Neural progenitor cell (in vitro differentiated cells): ENCODE measurements around the gene PPP1R15B. TPM values are rescaled to one million over a fixed set of nuclear protein-coding genes. Genes with fewer than 3 reads are reported as not detected.

Experiments
- DNase-seq: peaks from one replicate; pipeline ENCODE4 v3.0.0-alpha.2; 2016; ENCODE audit warnings: low spot score
- H2AFZ ChIP-seq: fragments of 200-600 bp; sonication (generic); replicated peaks from 2 replicates; pipeline ENCODE4 v1.6.1; 2016; ENCODE audit warnings: antibody characterized with exemption
- H3F3A ChIP-seq: fragments of 200-600 bp; sonication (generic); 2 replicates; pipeline ENCODE4 v1.6.1; 2016; ENCODE audit warnings: antibody characterized with exemption, low read depth
- H3K27ac ChIP-seq: fragments of 200-600 bp; sonication (generic); 2 replicates; pipeline ENCODE4 v1.5.1; 2016; ENCODE audit warnings: mild to moderate bottlenecking
- H3K27me3 ChIP-seq: fragments of 200-600 bp; sonication (generic); 2 replicates; pipeline ENCODE4 v1.6.1; 2016; ENCODE audit warnings: mild to moderate bottlenecking, moderate library complexity
- H3K36me3 ChIP-seq: fragments of 200-600 bp; sonication (generic); 2 replicates; pipeline ENCODE4 v1.5.1; 2016
- H3K4me1 ChIP-seq: fragments of 200-600 bp; sonication (generic); 2 replicates; pipeline ENCODE4 v1.6.1; 2016; ENCODE audit warnings: mixed run types
- H3K4me2 ChIP-seq: fragments of 200-600 bp; sonication (generic); 2 replicates; pipeline ENCODE4 v1.6.1; 2016
- H3K4me3 ChIP-seq: fragments of 200-600 bp; sonication (generic); 2 replicates; pipeline ENCODE4 v1.5.1; 2016
- H3K79me2 ChIP-seq: fragments of 200-600 bp; sonication (generic); 2 replicates; pipeline ENCODE4 v1.6.1; 2016; ENCODE audit warnings: low read depth
- H3K9ac ChIP-seq: fragments of 200-600 bp; sonication (generic); 2 replicates; pipeline ENCODE4 v1.6.1; 2016
- H3K9me3 ChIP-seq: fragments of 200-600 bp; sonication (generic); 2 replicates; pipeline ENCODE4 v1.5.1; 2016; ENCODE audit warnings: low read depth
- H4K20me1 ChIP-seq: fragments of 200-600 bp; sonication (generic); 2 replicates; pipeline ENCODE4 v1.6.1; 2016; ENCODE audit warnings: low read depth
- H3K27ac Mint-ChIP-seq: 3 replicates; pipeline ENCODE4 v1.8.0; 2021; ENCODE audit warnings: mixed read lengths
- H3K27me3 Mint-ChIP-seq: 2 replicates; pipeline ENCODE4 v1.8.0; 2022; ENCODE audit warnings: low read depth, mild to moderate bottlenecking, inconsistent platforms, moderate library complexity, mixed read lengths; ENCODE audit not compliant: insufficient read depth
- H3K36me3 Mint-ChIP-seq: 3 replicates; pipeline ENCODE4 v1.8.0; 2021; ENCODE audit warnings: mixed read lengths
- H3K4me1 Mint-ChIP-seq: 3 replicates; pipeline ENCODE4 v1.8.0; 2021; ENCODE audit warnings: mixed read lengths
- H3K4me3 Mint-ChIP-seq: 3 replicates; pipeline ENCODE4 v1.8.0; 2021; ENCODE audit warnings: mild to moderate bottlenecking, moderate library complexity, mixed read lengths
- H3K9me3 Mint-ChIP-seq: 3 replicates; pipeline ENCODE4 v1.8.0; 2020; ENCODE audit warnings: mixed read lengths
- EZH2 ChIP-seq: fragments of 200-600 bp; sonication (generic); IDR thresholded peaks from 2 replicates; pipeline ENCODE4 v1.6.1; 2017; ENCODE audit warnings: antibody characterized with exemption, mild to moderate bottlenecking, moderate library complexity
- EZH2phosphoT487 ChIP-seq: fragments of 200-600 bp; sonication (generic); IDR thresholded peaks from 2 replicates; pipeline ENCODE4 v1.6.1; 2017; ENCODE audit warnings: antibody characterized with exemption
- total RNA-seq: library from RNA; depleted of rRNA; stranded (reverse); fragments of >200 nt; gene quantifications from 2 replicates; pipeline ENCODE4 v1.2.3, GENCODE V29; 2015; ENCODE audit warnings: low replicate concordance
- TF ChIP-seq, protein P1 (sequence below): fragments of 200-600 bp; sonication (generic); IDR thresholded peaks from 2 replicates; pipeline ENCODE4 v1.5.1; 2017; ENCODE audit warnings: antibody characterized with exemption, mild to moderate bottlenecking

PPP1R15B gene
- total RNA-seq, 1 donor from 2014 or later = 32.7 TPM

DNA sequence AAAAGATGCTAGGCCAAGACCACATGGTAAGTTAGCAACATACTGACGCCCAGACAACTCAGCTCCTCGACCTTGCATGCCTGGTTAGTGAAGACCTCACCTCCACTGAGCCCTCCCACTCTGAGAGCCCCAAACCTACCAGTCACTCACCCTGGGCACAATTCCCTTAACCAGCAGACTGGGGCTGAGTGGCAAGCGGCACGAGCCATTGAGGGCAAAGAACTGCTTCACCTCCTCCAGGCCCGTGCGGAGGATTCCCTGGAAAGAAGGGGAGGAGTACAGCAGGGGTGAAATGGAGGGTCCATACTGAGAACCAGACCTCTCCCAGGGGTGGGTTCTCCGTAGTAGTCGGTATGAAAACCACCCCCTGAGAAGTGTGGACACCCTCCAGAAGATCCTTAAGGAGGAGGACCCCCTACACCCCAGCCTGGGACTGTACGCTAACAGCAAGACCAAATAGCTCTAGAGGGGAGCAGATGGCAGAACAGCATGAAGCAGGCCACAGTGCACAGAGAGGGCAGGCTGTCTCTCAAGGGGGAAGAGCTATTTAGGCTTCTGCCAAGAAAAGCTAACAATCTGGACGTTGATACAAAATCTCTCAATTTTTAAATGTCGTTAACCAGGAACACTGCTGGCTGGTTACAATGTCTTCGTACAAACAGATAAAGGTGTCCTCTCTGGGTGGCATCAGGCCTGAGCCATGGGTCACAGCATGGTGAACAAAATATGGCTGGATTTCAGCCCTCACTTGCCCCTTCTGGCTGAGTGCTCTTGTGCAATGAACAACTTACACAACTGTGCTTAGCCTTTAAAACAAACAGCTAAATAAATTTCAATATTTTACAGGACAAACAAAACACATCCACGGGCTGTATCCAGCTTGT, 31.0 kb upstream of the PPP1R15B start:
- no peak overlapping the region for H3K4me2 ChIP-seq
- no peak overlapping the region for H3K27ac Mint-ChIP-seq
- H3K9ac ChIP-seq = no peak overlapping the region
- peaks cover 19% of the 10 kb centered on the region for H3F3A ChIP-seq
- no peaks in the 10 kb centered on the region for H3K36me3 ChIP-seq
- H3K79me2 ChIP-seq = no peaks in the 10 kb centered on the region
- no peak overlapping the region for H2AFZ ChIP-seq
- H3K4me3 ChIP-seq = no peak overlapping the region
- H3K4me3 Mint-ChIP-seq = no peak overlapping the region
- peaks cover 5% of the 10 kb centered on the region for H3K27me3 Mint-ChIP-seq
- no peaks in the 10 kb centered on the region for H3K9me3 ChIP-seq
- H3K27me3 ChIP-seq = no peaks in the 10 kb centered on the region
- H4K20me1 ChIP-seq = peaks cover 5% of the 10 kb centered on the region
- TF ChIP-seq, protein P1, sequence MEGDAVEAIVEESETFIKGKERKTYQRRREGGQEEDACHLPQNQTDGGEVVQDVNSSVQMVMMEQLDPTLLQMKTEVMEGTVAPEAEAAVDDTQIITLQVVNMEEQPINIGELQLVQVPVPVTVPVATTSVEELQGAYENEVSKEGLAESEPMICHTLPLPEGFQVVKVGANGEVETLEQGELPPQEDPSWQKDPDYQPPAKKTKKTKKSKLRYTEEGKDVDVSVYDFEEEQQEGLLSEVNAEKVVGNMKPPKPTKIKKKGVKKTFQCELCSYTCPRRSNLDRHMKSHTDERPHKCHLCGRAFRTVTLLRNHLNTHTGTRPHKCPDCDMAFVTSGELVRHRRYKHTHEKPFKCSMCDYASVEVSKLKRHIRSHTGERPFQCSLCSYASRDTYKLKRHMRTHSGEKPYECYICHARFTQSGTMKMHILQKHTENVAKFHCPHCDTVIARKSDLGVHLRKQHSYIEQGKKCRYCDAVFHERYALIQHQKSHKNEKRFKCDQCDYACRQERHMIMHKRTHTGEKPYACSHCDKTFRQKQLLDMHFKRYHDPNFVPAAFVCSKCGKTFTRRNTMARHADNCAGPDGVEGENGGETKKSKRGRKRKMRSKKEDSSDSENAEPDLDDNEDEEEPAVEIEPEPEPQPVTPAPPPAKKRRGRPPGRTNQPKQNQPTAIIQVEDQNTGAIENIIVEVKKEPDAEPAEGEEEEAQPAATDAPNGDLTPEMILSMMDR = no peak
- TF ChIP-seq EZH2 (no peak), EZH2phosphoT487 (no peak)
- H3K27ac ChIP-seq = no peak overlapping the region
- H3K4me1 ChIP-seq = peaks cover 8% of the 10 kb centered on the region
- peaks cover 18% of the 10 kb centered on the region for H3K4me1 Mint-ChIP-seq
- no peaks in the 10 kb centered on the region for H3K9me3 Mint-ChIP-seq
- no peak for DNase-seq
- H3K36me3 Mint-ChIP-seq = peaks cover 56% of the 10 kb centered on the region

- H3K36me3 ChIP-seq = no peaks in the 10 kb centered on the region
- Mint-ChIP-seq H3K4me1 (peaks cover 8% of the 10 kb centered on the region), H3K27me3 (peaks cover 5% of the 10 kb centered on the region), H3K36me3 (peaks cover 55% of the 10 kb centered on the region), H3K27ac (no peak overlapping the region), H3K4me3 (no peak overlapping the region), H3K9me3 (no peaks in the 10 kb centered on the region)
- no peak overlapping the region for H3K4me3 ChIP-seq
- H3K4me2 ChIP-seq = no peak overlapping the region
- H3K4me1 ChIP-seq = peaks cover under 1% of the 10 kb centered on the region
- no peak overlapping the region for H3K9ac ChIP-seq
- peaks cover 5% of the 10 kb centered on the region for H4K20me1 ChIP-seq
- no peak overlapping the region for H3K27ac ChIP-seq
- H3K27me3 ChIP-seq = no peaks in the 10 kb centered on the region
- H3K79me2 ChIP-seq = no peaks in the 10 kb centered on the region
- no peak for DNase-seq
- H2AFZ ChIP-seq = no peak overlapping the region
- TF ChIP-seq EZH2phosphoT487 = no peak
- TF ChIP-seq, protein P1 = no peak
- TF ChIP-seq EZH2 = no peak
- peaks cover 11% of the 10 kb centered on the region for H3F3A ChIP-seq
- H3K9me3 ChIP-seq = no peaks in the 10 kb centered on the region
Measured at GRCh38 chr1:204441558-204441957, 29.9 kb upstream of the PPP1R15B start.

GRCh38 chr1:204439621-204440375, 28.2 kb upstream of the PPP1R15B start:
- no peaks in the 10 kb centered on the region for H3K27me3 ChIP-seq
- H3K4me3 Mint-ChIP-seq = no peak overlapping the region
- TF ChIP-seq, protein P1 = no peak
- TF ChIP-seq EZH2 (no peak), EZH2phosphoT487 (no peak)
- H3K9ac ChIP-seq = no peak overlapping the region
- no peaks in the 10 kb centered on the region for H3K4me1 ChIP-seq
- DNase-seq = no peak
- H3K36me3 ChIP-seq = no peaks in the 10 kb centered on the region
- no peak overlapping the region for H3K27ac ChIP-seq
- H3K4me1 Mint-ChIP-seq = no peaks in the 10 kb centered on the region
- no peak overlapping the region for H2AFZ ChIP-seq
- no peaks in the 10 kb centered on the region for H4K20me1 ChIP-seq
- peaks cover 4% of the 10 kb centered on the region for H3K27me3 Mint-ChIP-seq
- H3K79me2 ChIP-seq = no peaks in the 10 kb centered on the region
- no peaks in the 10 kb centered on the region for H3K9me3 Mint-ChIP-seq
- H3K9me3 ChIP-seq = no peaks in the 10 kb centered on the region
- no peak overlapping the region for H3K27ac Mint-ChIP-seq
- H3K36me3 Mint-ChIP-seq = peaks cover 51% of the 10 kb centered on the region
- no peak overlapping the region for H3K4me3 ChIP-seq
- no peak overlapping the region for H3K4me2 ChIP-seq
- H3F3A ChIP-seq = peaks cover 5% of the 10 kb centered on the region
